ENCODE data around the gene GREM2. TPM values are rescaled to one million over a fixed set of nuclear protein-coding genes. Genes with fewer than 3 reads are reported as not detected.

Gene GREM2
- total and polyA plus RNA-seq, 2 of the 4 experiments (the other 2 are of a cell fraction): 3.0 to 14.2 TPM

- H4K5ac ChIP-seq (ENCODE audit: low read depth, low read length): no peak overlapping the region
- no peaks in the 10 kb centered on the region for H4K20me1 ChIP-seq (ENCODE audit: insufficient read depth, low read length)
- H4K91ac ChIP-seq (ENCODE audit: insufficient read depth, low read depth, low read length): no peak overlapping the region
- no peak overlapping the region for H3K27ac ChIP-seq (ENCODE audit: insufficient read depth, low read length)
- intact Hi-C loops (cut with micrococcal nuclease) (loop anchor here (5.0 kb wide), 1 partner anchor 38 kb away; no protein-coding TSS in a partner anchor), in situ Hi-C loops (cut with MboI; ENCODE audit: low sequenced_read_pairs) (no loop called here), dilution Hi-C loops (cut with HindIII; ENCODE audit: low sequenced_read_pairs, unreplicated experiment) (no loop called here)
- no peak overlapping the region for H3K4me3 ChIP-seq (ENCODE audit: insufficient read depth, low read depth, low read length)
- H3K9me1 ChIP-seq (ENCODE audit: insufficient read depth, low read length): peaks cover 3% of the 10 kb centered on the region; the same call in 1 of the 2 replicates
- H2AFZ ChIP-seq (replicated peaks; ENCODE audit: low read length, poor library complexity): no peak overlapping the region
- WGBS, 2 experiments (ENCODE audit: extremely low coverage in 2 of 2, insufficient read length in 1 of 2): no CpG with 5 or more reads among the region's 4 CpGs
- H2AK5ac ChIP-seq (ENCODE audit: low read depth, low read length): no peak overlapping the region
- H2BK20ac ChIP-seq (ENCODE audit: low read depth, low read length): no peak overlapping the region
- TF ChIP-seq CTCF (conservative IDR thresholded peaks at IDR 0.05; ENCODE audit: low read depth, low read length): no peak
- no peak for TF ChIP-seq CHD1 (IDR thresholded peaks at IDR 0.05; ENCODE audit: low read depth, low read length)
- no peak for TF ChIP-seq MXI1 (IDR thresholded peaks at IDR 0.05; ENCODE audit: borderline replicate concordance, low read depth, low read length)
- TF ChIP-seq ELK1 (IDR thresholded peaks at IDR 0.05; ENCODE audit: borderline replicate concordance, low read depth, low read length): no peak
- no peak for TF ChIP-seq RAD21 (IDR thresholded peaks at IDR 0.05; ENCODE audit: low read length)
- TF ChIP-seq NFE2L2 (IDR thresholded peaks at IDR 0.05; ENCODE audit: low read depth, low read length): no peak
- TF ChIP-seq SMC3 (IDR thresholded peaks at IDR 0.05; ENCODE audit: low read depth, low read length): no peak
- no peak for TF ChIP-seq RFX5 (IDR thresholded peaks at IDR 0.05; ENCODE audit: low read depth, low read length)
- no peak for TF ChIP-seq FOS (IDR thresholded peaks at IDR 0.05; ENCODE audit: low read depth, low read length)
- no peak for TF ChIP-seq USF2 (IDR thresholded peaks at IDR 0.05; ENCODE audit: low read depth, low read length)
- no peak for TF ChIP-seq POLR2A (IDR thresholded peaks at IDR 0.05; ENCODE audit: low read depth, low read length)
- no peak for TF ChIP-seq CEBPB (IDR thresholded peaks at IDR 0.05; ENCODE audit: low read depth, low read length)
- TF ChIP-seq MAZ (IDR thresholded peaks at IDR 0.05; ENCODE audit: borderline replicate concordance, low read depth, low read length): no peak
- no peak for TF ChIP-seq RCOR1 (IDR thresholded peaks at IDR 0.05; ENCODE audit: insufficient replicate concordance, low read length)
- no peak for TF ChIP-seq BHLHE40 (IDR thresholded peaks at IDR 0.05; ENCODE audit: low read depth, low read length)
- TF ChIP-seq MAFK (IDR thresholded peaks at IDR 0.05; ENCODE audit: low read depth, low read length): no peak
- H3K18ac ChIP-seq (ENCODE audit: low read depth, low read length): no peak overlapping the region
- no peak overlapping the region for H3K56ac ChIP-seq (ENCODE audit: extremely low read depth, insufficient read depth, low read length)
- no peaks in the 10 kb centered on the region for H3K27me3 ChIP-seq (ENCODE audit: control insufficient read depth, insufficient read depth, low read length)
- POLR2A ChIA-PET (ENCODE audit: unreplicated experiment): no interaction called here
- no peaks in the 10 kb centered on the region; the same call in 1 of the 2 replicates for H3K4me1 ChIP-seq (ENCODE audit: control insufficient read depth, insufficient read depth, low read length)
- no peak overlapping the region for H2AK9ac ChIP-seq (replicated peaks; ENCODE audit: low read depth, low read length, poor library complexity)
- H3K23ac ChIP-seq (ENCODE audit: low read depth, low read length): no peak overlapping the region
- BruUV-seq (replicated peaks): no TSS peak
- no peaks in the 10 kb centered on the region for H3K9me3 ChIP-seq (ENCODE audit: control insufficient read depth, insufficient read depth, low read length)
- no peak overlapping the region for H4K8ac ChIP-seq (ENCODE audit: low read depth in 2 of 2, low read length in 2 of 2)
- no peak overlapping the region for H3K4ac ChIP-seq (ENCODE audit: low read depth, low read length)
- ATAC-seq (ENCODE audit: low read depth) (no peak), DNase-seq (no peak)
- H2BK15ac ChIP-seq (ENCODE audit: low read depth, low read length): no peak overlapping the region
- H2BK120ac ChIP-seq (ENCODE audit: low read depth, low read length): no peak overlapping the region
- H3K79me1 ChIP-seq (ENCODE audit: low read depth in 1 of 2, low read length in 2 of 2): peaks cover 2 to 3% of the 10 kb centered on the region in 2 experiments; a peak in 2 of 4 replicates
- CTCF ChIA-PET: no interaction called here
- no peaks in the 10 kb centered on the region; the same call in 1 of the 2 replicates for H3K36me3 ChIP-seq (ENCODE audit: control insufficient read depth, insufficient read depth, low read length)
- no peak overlapping the region for H2BK5ac ChIP-seq (ENCODE audit: low read depth, low read length, poor library complexity, severe bottlenecking)
- no peak overlapping the region for H3K4me2 ChIP-seq (ENCODE audit: low read depth, low read length)
- H3K9ac ChIP-seq (ENCODE audit: low read depth, low read length): no peak overlapping the region
- no peak overlapping the region for H3K14ac ChIP-seq (replicated peaks; ENCODE audit: low read depth, low read length)
Observed at GRCh38 chr1:240524356-240525069, 87.4 kb downstream of the GREM2 start.

Measured in IMR-90 (cell line).